Measurements from ENCODE around the gene C1orf105.

Gene C1orf105

DNA sequence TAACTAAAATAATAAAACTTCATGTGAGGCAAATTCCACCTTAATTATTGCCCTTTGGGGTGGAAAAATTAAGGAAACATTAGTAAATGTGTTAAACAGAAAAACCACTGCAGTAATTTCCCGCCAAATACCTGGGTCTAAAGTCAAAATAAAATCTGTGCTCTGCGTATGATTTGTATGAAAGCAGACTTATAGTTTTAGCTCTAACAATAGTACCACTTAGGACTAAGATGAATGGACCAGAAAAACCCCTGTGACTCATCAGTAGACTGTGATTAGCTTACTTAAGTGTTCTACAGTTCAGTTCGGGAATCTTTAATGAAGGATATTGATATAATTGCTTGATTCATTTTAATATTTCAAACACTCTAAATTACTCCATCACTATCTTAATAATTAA, 23.3 kb upstream of the C1orf105 start:
- DNase-seq (ENCODE audit: low spot score), result no peak

DNA sequence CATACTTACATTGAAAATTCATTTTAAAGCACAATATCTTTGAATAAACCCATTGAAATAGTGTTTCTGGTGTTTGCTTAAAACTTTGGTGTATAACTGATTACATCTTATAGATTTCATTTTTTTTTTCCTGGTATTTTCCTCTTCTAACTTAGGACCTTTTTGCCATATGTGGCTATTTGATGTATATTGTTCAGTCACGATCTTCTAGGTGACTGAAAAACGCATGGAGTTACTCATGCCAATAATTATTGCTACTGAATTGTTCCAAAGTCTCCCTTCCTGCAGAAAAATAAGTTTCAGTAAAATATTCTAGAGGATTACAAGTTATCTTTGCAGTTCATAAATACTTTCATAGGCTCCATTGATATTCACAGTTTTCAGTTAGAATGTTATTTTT, 22.9 kb upstream of the C1orf105 start:
- no peak for DNase-seq (ENCODE audit: low spot score)

GRCh38 chr1:172398193-172398592, 22.3 kb upstream of the C1orf105 start:
- no peak for DNase-seq (ENCODE audit: low spot score)

GRCh38 chr1:172398970-172399755, 21.3 kb upstream of the C1orf105 start:
- DNase-seq (ENCODE audit: low spot score), result peak; percentile 32

DNA sequence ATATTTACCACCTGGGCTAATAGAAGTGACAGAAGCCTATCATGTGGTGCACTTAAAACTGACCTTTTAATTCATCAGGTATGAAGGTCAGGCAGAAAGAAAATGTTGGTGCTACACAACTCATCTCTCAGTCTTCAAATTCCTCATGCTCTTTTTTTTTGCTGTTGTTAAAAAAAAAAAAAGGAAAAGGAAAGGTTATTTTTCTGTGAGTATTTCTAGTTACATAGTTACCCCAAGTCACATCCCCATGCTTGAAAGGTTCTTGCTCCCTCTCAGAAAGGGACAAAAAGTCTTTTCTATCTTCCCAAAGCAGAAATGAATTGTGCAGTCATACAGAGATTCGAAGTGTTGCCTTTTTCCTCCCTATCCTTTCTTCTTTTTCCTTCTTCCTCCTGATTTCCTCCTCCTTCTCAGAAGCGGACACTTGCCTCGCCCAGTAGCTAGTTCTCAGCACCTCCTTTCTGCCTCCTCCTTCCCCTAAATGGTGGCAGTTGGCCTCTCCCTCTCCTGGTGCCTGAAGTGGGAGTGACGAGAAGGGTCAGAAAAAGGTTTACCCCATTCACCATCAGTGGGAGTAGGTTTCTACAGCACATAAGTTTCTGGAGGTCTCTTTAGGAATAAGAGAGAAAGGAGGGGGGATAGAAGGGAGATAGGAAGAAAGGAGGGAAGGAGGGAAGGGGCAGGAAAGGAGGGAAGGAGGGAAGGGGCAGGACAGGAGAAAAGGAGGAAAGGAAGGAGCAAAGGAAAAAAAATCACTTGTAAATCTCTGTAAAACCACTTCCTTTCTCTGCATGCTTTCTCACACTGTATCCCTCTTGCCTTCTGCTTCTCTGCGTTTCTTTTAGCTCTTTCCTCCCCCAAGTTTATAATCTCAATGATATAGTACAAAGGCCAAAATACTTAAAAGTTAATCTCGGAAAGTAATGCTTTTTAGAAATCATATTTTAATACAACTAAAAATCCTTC, 20.4 kb upstream of the C1orf105 start:
- no peak for DNase-seq (ENCODE audit: low spot score)

DNA sequence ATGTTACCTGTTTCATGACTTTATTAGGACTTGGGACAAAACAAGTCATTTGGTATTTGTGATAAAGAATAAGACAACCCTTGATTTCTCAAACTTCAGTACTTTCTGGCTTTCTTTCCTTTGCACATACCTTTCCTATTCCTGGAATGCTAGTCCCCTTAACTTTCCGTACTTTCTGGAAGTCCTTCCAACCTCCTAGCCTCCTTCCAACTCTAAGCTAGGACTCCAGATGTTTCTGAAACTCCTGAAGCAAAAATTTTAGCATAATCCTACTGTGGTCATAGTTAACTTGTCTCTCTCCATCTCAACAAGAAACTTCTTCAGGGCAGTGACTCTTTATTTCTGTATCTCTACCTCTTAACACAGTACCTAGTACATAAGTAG, 19.8 kb upstream of the C1orf105 start:
- DNase-seq (ENCODE audit: low spot score), result no peak

DNA sequence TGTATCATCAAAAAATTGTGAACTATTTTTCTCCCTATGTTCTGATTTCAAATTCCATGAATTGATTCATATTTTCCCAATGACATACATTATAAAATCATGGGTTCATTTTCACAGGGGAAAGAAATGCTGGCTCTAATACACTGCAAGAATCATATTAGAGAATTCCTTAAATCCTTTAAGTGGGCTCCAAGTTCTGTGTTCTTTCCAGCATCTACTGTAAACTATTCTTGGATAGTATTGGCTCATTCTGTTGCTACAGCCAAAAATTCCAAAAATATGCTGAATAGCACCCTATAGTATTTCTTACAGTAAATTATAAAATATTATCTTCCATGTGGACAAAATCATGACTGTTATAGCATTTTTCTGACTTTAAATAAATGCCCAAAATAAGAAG, 19.0 kb upstream of the C1orf105 start:
- no peak for DNase-seq (ENCODE audit: low spot score)

DNA sequence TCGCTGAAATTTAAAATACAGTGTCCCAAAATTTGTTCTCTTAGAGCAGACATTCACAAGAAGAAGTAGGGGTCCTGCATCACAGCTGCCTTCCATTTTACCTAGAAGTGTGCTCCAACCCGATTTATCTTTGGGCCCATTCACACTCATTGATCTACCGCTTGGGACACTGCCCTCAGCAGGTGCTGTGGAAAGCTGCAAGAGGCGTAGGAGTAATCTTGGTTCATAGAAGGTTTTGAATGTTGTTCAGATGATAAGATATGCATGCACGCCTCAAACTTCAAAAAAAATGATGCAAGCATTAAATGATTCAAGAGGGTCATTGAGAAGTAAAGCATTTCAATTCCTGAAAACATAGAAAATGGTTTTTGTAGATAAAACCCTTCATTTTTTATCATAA, 18.6 kb upstream of the C1orf105 start:
- no peak for DNase-seq (ENCODE audit: low spot score)

DNA sequence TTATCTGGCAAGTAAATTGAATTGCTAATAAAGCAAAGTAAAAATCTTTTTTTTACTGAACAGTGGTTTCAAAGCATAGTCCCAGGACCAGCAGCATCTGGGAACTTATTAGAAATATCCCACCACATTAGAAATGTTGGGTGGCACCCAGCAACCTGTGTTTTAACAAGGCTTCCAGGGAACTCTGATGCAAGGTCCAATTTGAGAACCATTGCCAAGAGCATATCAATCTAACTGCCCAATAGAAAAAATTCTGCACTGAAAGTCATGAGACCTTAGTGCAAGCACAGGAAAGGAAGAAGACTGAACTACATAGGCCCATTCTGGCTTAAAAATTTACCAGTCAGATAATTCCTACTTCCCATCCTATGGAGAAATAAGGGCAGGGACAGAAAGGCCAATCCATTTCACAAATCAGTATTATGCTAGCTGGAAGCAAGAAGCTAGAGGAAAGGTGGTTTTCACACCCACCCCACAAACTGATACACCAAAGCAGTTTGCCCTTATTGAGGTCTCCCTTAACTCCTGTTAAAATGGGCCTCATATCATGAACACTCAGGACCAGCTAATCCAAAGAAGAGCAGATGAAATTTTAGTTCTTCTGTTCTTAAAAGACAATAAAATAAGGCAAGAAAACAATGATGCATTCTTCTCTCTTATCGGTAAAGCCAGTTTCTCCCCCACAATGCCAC, 17.5 kb upstream of the C1orf105 start:
- DNase-seq (ENCODE audit: low spot score), result no peak

DNA sequence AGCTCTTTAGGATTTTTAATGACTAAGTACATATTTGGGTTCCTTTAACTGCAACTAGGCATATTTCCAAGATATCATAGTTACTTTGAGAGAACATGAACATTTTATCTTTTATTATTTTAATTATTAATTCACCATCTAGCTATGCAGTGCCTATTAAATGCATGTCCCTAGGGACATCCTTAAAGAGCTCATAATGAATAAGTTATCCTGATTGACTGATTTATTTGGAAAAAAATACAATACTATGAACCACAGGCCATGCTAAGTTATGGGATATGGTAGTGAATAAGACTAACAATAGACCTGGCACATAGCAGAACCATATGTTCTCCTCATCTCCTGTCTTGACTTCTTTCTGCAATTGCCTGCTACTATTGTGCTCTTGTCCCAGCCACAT, 16.4 kb upstream of the C1orf105 start:
- no peak for DNase-seq (ENCODE audit: low spot score)

DNA sequence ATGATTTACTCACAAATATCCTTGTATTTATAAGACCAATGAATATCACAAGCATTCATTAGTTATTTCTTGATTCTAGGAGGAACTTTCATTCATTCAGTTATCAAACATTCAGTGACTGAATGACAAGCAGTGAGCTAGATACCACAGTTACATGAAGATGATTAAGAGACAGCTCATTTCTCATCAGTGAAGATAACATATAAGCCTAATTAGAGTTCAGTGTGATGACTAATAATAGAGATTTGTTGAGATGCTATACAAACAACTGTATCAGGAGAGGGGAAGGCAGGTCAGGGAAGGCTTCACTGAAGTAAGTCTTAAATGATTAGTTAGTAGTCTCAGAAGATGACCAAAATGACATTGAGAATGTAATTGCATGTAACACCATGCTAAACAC, 14.6 kb upstream of the C1orf105 start:
- DNase-seq (ENCODE audit: low spot score), result no peak

DNA sequence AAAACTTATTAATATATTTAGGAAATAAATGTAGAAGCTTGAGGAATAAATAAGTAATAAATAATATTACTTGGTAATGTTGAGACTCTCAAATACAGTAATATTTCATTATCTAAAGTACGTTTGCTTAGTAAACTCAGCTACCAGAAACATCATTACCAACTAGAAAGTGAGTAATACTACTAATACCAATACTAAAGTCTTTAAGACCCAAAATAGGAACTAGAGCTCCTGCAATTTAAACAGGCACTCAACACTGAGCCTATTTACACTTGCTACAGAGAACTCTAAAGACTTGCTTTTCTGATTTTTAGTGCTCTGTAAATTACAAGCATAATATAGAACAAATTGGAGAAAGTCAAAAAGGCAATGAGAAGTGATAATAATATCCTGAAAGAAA, 13.5 kb upstream of the C1orf105 start:
- DNase-seq (ENCODE audit: low spot score), result no peak

DNA sequence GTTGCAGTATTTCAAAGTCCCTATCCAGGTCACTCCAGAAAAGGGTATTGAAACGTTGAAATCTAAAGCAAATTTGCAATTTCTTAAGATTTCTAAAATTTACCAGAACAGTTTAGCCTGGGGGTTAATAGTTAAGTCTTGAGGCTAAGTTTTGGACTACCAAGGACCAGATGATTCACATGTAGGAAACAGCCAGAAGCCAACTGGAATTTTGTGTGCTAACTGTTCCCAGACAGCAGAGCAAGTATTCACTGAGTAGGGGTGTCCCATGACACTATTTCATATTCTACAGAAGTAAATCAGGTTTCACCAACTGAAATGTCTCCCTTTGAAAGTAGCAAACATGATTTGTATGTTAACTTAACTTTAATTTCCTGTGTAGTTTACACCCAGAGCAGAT, 11.5 kb upstream of the C1orf105 start:
- no peak for DNase-seq (ENCODE audit: low spot score)

DNA sequence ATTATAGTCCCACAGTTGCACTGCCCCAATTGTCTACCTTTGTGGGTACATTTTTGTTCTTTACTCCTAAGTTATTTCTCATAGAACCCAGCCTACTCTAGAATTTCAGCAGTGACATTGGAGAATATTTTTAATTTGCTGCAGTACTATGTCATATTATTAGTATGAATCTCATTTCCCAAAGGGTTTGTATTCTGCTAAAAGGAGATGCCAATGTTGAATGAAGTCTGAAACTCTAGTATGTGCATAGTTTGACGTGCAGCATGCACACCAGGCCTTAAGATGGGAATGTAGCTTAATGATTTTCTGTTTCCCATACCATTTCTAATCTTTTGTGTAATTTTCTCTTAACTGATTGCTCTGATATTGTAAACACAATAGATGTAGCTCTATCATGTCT, 10.5 kb upstream of the C1orf105 start:
- DNase-seq (ENCODE audit: low spot score), result no peak

- DNase-seq (ENCODE audit: low spot score), result no peak
Observed at GRCh38 chr1:172411791-172412338, 8.6 kb upstream of the C1orf105 start.

- DNase-seq (ENCODE audit: low spot score), result no peak
Observed at GRCh38 chr1:172414331-172414730, 6.2 kb upstream of the C1orf105 start.

GRCh38 chr1:172416496-172417035, 3.9 kb upstream of the C1orf105 start:
- DNase-seq (ENCODE audit: low spot score), result no peak

- DNase-seq (ENCODE audit: low spot score), result no peak
Observed at GRCh38 chr1:172417557-172417956, 2.9 kb upstream of the C1orf105 start.

DNA sequence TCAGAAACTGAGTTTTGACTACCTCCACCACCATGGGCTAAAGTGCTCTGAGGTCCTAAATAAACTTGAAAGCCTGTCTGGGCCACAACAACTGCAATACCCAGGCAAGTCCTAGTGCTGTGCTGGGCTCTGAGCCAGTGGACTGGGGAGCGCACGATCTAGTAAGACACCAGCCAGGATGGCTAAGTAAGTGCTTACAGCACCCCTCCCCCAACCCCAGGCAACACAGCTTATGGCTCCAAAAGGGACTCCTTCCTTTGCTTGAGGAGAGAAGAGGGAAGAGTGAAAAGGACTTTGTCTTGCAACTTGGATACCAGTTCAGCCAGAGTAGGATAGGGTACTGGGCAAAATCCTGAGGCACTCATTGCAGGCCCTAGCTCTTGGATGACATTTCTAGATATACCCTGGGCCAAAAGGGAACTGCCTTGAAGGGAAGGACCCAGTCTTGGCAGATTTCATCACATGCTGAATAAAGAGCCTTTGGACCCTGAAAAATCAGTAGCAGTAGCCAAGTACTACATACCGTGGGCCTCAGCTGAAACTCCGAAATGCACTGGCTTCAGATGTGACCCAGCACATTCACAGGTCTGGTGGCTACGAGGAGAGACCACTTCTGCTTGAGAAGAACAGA, 1.6 kb downstream of the C1orf105 start:
- no peak for DNase-seq (ENCODE audit: low spot score)

DNA sequence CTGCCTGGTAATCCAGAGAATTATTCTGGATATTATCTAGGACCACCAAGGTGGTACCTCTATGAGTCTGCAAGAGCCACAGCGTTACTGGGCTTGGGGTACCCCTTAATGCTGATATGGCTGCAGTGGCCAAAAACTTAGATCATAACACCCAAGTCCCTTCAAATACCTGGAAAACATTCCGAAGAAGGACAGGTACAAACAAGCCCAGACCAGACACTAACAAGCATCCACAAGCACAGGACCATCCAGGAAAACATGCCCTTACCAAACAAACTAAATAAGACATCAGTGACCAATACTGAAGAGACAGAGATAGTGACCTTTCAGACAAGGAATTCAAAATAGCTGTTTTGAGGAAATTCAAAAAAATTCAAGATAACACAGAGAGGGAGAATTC, 2.9 kb downstream of the C1orf105 start:
- DNase-seq (ENCODE audit: low spot score), result no peak

DNA sequence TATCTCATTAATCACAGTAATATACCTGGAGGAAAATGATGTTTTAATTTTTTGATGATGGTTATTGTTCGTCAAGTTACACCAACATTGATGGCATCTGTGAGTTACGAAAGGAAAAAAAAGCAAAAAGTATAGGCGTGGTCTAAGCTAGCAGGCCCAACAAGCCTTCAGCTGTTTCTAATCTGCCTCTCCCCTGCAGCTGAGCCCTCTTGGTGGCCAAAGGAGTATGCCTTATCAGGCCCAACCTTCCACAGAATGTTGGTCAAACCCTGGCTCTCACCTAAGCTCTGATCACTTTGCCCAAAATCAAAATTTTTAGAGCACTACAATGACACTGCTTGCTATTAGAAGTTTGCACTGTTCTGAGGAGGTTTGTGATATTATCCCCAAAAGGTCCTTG, 4.9 kb downstream of the C1orf105 start:
- no peak for DNase-seq (ENCODE audit: low spot score)

- no peak for DNase-seq (ENCODE audit: low spot score)
Observed at GRCh38 chr1:172427191-172427590, 6.7 kb downstream of the C1orf105 start.
